LNCAP (cell line): ENCODE results near the gene CDAN1.

ENCODE experiments used
- CTCF ChIP-seq: fragments of 450-650 bp; IDR thresholded peaks from 2 replicates; pipeline ENCODE4 v1.5.1; 2017; ENCODE audit warnings: mild to moderate bottlenecking

The CDAN1 gene

DNA sequence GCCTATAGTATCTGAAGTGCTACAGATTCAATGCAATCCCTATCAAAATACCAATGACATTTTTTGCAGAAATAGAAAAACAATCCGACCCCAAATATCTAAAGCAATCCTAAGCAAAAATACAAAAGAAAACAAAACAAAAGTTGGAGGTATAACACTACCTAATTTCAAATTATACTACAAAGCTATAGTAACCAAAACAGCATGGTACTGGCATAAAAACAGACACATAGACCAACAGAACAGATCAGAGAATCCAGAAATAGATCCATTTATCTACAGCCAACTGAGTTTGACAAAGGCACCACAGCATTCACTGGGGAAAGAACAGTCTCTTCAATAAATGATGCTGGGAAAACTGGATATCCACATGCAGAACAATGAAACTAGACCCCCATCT, 23.8 kb upstream of the CDAN1 start:
- no peak for TF ChIP-seq CTCF

DNA sequence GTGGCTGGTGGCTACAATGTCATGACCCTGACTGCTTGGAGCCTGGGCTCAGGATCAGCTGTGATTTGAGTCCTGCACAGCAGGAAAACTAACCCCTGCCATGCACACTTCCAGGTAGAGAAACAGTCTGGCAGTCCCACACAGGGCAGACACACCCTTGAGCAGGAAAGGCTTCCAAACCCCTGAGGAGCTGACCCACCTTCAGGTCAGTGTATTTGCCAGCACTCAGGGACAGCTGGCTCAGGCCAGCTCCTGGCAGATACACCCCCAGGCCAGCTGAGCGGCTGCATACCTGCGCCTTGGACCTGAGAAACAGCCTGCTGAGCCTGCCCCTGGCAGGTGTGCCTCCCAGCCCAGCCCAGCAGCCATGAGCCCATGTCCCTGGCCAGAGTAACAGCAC, 22.2 kb upstream of the CDAN1 start:
- TF ChIP-seq CTCF = no peak

DNA sequence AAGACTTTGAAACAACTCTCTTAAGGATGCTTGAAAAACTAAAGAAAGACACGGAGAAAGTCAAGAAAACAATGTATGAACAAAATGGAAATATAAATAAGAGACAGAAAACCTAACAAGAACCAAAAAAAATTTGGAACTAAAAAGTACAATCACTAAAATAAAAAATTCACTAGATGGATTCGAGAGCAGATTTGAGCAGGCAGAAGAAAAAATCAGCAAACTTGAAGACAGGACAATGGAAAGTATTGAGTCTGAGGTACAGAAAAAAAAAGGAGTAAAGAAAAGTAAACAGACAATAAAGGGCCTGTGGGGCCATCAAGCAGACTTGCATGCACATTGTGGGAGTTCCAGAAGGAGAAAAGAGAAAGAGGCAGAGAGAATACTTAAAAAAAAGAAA, 13.4 kb upstream of the CDAN1 start:
- no peak for TF ChIP-seq CTCF

DNA sequence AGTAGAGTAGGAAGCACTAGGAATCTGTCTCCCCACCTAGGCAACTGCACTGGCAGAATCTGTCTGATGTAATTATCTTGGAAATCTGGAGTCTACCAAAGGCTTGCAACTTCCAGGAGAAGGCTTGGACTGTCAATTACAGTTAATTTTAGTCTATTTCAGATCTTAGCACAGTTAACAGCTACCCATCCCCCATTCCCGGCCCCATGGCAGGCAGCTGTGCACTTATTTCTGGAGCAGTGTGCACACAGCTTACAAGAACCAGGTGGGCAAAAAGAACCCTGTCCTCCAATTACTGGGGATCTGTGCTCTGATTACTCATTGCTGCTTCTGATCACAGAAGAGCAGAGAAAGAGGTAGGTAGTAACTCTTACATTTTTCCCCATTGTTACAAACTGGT, 12.3 kb upstream of the CDAN1 start:
- no peak for TF ChIP-seq CTCF

GRCh38 chr15:42744195-42744594, 7.3 kb upstream of the CDAN1 start:
- no peak for TF ChIP-seq CTCF

DNA sequence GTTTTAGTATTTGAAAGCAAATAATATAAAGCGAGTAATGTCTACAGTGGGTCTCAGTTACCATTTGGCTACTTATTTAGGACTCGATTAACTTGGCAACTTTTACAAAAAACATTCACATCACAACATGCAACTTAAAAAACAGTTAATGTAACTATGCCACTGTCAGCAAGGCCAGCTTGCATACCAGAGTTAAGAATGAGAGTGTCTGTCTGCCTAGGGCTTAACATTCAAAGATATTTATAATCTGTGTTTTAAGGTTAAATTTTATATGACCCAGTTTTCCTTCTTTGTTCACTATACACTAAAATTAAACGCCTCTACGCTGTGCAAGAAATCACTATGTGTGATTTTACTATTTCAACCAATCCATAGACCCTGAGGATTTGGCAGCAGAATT, 5.2 kb upstream of the CDAN1 start:
- no peak for TF ChIP-seq CTCF

DNA sequence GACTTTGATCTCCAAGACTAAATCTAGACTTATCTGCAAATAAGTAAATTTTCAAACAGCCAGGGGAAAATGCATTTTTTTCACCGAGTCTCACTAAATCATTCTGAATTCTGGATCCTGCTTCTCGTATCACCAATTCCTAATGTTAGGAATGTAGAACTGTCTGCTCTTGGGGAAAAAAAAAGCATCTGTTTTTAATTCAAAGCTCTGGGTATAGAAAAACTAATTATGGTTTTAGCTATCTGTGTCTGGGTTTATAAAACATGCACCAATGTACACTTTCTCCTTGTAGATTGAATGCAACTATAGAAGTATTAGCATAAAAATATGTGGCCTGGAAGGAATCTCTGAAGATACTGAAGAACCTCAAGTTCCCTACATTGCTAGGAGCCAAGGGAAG, 4.8 kb upstream of the CDAN1 start:
- no peak for TF ChIP-seq CTCF

DNA sequence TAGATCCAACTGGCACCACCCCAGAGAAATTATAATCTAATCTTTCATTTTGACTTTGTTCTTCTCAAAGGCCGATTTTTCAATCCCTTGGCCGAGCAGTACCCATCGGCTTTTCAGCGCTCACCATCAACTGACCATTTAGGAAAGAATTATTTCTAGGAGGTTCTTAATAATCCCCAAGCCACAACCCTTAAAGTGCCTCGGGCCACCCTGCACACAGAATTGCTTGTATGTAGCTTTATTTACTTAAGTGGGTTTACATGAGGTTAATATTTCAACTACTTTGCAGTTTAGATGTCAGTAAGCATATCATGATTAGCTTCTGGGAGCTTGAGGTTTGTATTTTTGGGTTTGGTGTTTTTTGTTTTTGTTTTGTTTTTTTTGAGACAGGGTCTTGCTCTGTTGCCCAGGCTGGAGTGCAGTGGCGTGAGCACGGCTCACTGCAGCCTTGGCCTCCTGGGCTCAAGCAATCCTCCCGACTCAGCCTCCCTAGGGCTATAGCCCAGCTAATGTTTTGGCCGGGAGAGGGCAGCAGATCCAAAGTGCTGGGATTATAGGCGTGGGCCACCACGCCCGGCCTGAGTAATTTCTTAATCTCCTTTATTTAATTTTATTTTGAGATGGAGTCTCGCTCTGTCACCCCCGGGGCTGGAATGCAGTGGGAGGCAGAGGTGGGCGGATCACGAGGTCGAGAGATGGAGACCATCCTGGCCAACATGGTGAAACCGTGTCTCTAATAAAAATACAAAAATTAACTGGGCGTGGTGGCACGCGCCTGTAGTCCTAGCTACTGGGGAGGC, 801 bp upstream of the CDAN1 start:
- TF ChIP-seq CTCF = no peak
